GM21619 (cell line): ENCODE results near the gene TM4SF18.
"Not testable (repeated sequence)": the region's sequence is repeated elsewhere in the genome, so short reads cannot be mapped to it uniquely, and the experiment has no call there.

Experiments used
- ATAC-seq: cut with Tn5 transposase; IDR thresholded peaks from one replicate; pipeline ENCODE4 v1.9.1; 2021; ENCODE audit not compliant: unreplicated experiment

TM4SF18 gene, protein sequence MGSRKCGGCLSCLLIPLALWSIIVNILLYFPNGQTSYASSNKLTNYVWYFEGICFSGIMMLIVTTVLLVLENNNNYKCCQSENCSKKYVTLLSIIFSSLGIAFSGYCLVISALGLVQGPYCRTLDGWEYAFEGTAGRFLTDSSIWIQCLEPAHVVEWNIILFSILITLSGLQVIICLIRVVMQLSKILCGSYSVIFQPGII

DNA sequence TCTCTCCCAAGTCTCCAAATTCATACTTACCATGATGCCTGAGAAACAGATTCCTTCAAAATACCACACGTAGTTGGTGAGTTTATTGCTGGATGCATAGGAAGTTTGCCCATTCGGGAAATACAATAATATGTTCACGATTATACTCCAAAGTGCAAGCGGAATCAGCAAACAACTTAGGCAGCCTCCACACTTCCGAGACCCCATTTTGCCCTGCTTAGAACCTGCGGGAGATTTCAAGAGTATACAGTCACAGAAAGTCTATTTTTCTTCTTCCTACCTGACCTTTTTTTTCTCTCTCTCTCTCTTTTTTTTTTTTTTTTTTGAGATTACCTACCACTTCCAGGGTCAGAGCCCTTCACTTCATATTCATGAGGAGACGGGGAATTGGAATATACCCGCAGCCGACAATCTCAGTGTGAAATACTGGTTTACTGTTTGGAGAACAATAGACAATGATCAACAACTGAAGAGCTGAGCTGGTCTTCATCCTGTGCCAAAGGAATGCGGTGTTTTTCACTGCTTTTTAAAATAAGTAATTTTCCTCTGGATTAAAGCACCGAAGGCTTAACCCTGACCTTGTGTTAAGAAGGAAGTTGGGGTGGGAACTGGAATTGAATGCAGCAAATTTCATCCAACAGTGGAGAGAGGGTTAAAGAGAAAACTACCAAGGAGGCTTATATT is at the start of gene TM4SF18:
TM4SF18 (minus strand) TSS at position 461 of the 684 bp plus-strand sequence; CDS start at position 207, 254 bp downstream.
- no peak for ATAC-seq

DNA sequence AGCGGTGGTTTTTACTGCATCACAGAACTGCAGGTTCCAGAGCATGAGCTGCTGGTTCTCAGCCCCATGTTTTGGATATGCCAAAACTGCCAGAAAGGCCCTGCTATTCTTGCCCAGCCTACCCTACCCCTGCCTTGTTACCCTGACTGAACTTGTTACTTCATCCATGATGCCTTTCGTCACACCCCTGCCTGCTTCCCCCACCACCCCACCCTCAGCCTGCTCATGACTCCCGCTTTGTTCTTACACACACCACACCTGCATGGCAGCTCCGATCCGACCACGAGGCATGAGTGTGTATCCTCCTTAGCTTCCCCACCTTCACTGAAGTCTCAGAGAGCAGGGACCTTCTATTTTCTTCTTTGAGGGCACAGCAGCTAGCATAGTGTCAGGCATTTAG is 49.1 kb upstream of the TM4SF18 start:
- no peak for ATAC-seq

DNA sequence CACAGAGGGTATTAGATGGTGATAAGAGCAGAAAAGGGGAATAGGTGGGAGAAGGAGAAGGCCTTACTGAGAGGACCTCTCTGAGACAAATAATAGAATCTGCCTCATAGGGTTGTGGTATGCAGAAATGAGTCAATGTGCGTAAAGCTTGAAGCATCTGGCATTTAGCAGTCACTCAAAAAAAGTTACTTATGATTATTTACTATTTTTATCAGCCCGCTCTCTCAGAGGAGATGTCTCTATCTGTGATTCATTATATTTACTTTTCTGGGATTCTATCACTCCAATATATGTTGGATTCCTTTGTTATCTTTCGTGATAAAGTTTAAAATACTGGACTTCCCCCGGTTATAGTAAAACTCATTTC is 48.6 kb upstream of the TM4SF18 start:
- ATAC-seq: no peak

DNA sequence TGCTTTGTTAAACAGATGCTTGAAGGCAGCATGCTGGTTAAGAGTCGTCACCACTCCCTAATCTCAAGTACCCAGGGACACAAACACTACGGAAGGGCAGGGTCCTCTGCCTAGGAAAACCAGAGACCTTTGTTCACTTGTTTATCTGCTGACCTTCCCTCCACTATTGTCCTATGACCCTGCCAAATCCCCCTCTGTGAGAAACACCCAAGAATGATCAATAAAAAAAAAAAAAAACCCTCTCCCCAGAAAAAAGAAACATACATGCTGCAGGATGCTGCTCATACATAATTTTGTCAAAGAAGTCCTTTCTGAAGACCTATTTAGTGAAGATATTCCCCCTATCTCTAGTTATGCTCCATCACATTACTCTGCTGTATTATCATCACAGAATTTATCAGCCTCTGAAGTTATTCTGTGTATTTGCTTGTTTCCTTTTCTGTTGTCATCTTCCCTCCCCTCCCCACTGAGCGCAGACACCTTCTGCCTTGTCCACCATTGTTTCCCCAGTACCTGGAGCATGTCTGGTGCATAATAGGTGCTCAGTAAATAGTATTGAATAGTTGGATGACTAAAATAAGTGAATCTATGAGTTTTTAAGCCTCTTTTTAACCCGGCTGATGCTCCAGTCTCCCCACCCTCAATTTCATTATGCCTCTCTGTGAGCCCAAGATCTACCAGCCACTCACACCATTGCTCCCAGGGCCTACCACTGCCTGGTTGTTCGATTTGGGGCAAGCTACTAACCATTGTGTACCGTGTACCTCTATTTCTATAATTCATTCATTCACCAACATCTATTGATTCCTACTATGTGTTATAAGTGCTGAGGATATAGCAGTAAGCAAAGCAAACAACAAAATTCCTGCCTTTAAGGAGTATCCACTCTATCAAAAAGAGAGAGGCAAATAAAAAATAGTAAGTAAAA is 48.0 kb upstream of the TM4SF18 start:
- no peak for ATAC-seq

DNA sequence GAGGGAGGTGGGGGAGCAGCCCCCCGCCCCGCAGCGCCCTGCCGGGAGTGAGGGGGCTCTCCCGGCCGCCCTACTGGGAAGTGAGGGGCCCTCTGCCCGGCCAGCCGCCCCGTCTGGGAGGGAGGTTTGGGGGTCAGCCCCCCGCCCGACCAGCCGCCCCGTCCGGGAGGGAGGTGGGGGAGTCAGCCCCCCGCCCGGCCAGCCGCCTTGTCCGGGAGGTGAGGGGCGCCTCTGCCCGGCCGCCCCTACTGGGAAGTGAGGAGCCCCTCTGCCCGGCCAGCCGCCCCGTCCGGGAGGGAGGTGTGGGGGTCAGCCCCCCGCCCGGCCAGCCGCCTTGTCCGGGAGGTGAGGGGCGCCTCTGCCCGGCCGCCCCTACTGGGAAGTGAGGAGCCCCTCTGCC is 46.8 kb upstream of the TM4SF18 start:
- ATAC-seq: not testable (repeated sequence)

DNA sequence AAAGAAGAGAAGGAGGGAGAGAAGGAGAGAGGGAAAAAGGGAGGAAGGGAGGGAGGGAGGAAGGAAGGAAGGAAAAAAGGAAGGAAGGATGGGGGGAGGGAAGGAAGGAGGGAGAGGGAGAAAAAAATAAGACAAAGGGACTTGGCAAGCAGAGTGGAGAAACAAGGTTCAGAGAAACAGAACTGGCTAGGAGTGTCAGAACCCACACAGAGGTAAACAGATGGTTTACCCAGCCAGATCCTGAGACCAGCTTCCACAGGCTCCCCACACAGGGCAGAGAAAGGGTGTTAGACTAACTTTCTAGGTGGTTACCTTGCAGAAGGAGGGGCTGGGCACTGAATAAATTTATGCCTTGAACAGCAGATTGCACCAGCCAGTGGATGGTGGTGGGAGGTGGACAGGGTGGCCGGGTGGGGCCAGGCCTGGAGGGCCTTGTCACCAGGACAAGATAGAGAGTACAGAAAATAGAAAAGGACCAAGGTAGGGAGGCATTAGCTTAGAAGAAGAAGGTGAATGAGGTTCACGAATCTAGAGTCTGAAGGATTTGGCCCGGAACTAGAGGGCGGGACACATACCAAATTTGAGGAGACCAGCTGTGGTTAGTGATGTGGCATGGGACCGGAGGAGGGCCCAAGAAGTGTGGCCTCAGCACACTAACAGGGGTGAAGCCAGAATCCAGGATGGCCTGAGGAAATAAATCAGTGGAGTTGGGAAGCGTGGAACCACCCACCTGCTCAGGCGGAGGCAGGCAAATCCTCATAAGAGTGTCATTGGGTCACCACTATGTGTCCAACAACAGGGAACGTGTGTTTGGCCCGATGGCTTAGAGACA is 45.3 kb upstream of the TM4SF18 start:
- ATAC-seq: no peak

DNA sequence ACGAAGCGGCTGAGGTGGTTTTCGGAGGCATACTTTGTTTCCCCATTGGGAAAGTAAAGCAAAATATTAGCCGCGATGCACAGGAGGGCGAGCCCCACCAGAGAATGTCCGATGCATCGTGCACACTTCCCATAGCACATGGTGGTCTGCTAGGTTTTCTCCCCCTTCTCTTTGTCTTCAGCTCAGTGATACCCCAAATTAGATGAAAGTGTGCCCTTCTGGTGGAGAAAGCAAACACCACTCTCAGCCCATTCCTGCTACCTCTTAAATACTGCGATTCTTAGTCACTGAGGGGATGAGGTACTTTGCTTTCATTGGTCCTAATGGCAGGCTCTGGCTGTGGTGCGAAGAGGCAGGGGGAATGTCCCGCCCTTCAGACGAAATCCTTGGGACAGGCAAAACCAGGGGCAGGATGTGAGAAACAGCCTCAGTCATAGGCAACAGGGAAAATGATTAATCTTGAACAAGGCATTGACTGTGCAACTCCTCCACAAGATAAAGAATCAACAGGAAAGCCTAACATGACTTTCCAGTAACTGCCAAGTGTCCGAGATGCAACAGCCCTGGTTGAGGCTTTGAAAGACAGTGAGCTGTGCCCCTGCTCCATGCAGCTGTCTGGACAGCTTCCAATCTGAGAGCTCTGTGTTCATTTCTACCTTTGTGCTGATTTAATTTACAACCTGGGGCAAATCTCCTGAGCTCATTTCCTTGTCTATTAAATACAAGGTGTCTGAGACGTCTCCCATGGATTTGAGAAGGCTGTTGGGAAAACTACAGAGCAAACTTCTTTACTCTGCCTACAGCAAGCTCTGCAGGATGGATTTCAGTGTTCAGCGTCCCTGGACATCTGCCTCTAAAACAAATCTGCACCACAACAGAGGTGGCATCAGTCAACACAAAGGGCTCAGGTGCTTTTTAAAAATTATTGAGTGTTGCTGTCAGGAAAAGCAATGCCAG is 44.2 kb upstream of the TM4SF18 start, which contains the start of gene TM4SF1:
TM4SF1 (minus strand) TSS at position 242 of the 957 bp plus-strand sequence; CDS start at position 140, 102 bp downstream.
- no peak for ATAC-seq

DNA sequence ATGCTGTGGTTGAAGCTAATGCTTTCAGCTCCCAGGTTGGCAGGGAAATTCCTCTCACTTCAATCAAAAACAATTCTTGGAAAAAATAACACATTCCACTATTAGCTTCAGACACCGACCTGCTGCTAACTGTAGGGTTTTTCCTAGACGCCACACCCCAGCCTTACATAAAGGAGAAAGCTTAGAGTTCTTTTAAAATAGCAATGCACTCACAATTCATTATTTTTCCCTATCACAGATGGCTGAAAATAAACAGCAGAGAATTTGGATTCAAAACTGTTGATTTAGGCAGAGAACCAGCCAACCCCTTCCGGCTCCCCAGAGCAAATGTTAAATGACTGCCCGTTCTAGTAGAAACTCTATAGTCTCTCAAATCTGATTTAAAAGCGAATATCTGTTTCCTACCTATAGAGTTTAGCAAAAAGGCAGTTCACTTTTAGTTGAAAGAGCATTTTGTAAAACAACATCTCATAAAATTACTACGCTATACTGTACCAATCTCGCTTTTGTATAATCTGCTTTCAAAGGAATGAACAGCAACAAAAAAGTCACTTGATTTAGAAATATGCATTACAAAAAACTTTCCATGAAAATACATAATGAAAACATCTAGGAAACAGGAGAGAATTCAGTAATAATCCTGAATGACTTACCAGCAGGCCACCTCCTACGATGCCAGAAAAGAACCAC is 43.4 kb upstream of the TM4SF18 start:
- no peak for ATAC-seq

DNA sequence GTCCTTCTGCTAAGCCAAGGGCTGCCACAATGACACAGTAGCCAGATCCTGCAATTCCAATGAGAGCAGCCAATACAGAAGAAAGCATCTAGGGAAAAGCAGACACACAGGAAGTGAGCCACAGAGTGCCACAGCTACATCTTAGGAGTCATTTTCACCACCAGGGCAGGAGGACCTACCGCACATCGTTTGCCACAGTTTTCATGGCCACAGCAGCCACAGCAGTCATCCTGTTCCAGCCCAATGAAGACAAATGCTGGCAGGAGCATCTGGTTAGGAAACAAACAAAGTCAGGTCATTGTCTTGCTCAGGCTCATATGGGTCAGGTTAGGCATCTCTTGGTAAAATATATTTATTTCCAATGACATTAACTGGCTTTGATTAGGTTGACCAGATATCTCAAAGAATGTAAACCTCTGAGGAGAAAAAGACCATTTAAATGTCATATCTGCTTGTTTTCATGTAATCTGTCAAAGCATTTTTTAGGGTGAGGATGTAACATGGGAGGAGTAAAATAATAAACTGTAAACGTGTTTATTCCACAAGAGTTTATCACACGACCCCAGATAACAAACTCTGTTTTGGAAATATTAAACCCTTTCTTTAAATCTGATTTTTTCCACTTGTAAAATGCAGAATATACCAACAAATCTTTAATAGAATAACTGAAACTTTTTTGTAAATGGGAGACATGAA is 42.2 kb upstream of the TM4SF18 start:
- ATAC-seq: no peak

DNA sequence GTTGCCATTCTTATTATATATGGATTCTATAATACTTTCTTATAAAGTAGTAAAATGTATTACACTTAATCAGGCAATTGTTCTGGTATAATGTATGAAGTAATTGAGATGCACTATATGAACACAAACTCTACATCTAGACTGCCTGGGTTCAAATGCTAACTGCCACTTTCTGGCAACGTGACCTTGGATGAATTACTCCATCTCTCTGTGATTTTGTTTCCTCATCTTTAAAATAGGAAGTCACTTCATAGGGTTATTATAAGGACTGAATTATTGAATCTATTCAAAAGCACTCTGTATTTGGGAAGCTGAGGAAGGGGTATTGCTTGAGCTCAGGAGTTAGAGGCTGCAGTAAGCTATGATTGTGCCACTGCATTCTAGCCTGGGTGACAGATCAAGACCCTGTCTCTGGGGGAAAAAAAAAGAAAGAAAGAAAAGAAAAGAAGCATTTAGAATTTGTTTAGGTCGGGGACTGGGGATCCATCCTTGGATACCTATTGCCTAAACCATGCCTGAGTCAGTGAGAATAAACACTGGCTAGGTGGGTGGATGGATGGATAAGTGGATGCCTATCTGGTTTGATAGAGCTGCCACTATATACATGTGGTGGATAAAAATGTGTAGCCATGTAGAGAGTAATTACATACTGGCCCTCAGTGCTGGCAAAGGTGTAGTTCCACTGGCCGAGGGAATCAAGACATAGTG is 41.5 kb upstream of the TM4SF18 start:
- no peak for ATAC-seq

DNA sequence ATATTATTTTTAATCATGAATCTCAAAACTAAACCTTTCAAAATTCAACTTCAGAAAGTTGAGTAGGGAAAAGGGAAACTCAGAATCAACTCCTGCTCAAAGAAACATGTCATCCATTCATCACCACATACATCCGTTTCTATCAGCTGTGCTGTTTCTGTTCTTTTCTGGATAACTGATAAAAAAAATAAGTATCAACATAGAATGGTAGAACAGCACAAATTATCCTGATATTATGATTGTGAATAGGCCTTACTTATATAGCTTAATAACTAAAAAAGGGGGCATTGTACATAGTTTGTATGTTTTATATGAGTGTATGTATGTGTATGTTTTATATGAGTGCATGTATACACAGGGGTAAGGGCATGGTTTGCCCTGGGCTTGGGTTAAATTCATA is 41.0 kb upstream of the TM4SF18 start:
- no peak for ATAC-seq

DNA sequence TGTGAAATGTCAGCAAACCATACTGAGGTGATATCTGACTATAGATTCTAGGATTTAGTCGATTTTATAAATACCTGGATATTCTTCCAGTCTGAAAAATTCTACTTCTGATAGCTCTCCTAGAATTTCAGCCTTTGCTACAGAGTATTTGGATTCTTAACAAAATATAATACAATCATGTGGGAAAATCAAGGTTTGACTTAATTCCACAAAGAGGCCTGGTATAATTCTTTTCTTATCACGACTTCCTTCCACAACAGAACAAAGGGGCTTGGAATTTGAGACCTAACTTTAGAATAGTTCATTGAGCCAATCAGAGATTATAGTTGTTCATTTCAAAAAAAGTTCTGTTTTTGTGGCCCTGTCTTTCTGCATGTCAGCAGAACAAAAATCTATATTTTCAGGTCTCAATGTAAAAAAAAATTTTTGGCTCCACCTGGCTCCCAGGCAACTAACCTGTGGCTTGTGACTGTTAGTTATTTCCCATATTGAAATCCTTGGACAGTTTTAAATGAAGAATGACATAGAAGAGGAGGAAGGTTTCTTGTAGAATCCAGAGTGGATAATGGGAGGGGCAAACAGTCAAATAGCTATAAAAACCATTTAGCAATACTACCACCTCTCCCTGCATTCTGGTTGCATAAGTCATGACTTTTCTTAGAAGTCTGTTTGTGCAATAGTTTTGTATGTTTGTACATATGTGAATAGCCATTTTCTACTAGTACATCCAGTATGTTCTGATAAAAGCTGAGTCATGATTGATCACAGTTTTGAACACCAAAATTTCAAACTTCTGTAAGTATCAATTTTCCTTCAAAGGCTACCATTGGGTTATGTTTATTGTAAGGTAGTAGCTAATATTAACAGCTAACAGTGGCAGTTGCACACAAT is 40.0 kb upstream of the TM4SF18 start:
- no peak for ATAC-seq

DNA sequence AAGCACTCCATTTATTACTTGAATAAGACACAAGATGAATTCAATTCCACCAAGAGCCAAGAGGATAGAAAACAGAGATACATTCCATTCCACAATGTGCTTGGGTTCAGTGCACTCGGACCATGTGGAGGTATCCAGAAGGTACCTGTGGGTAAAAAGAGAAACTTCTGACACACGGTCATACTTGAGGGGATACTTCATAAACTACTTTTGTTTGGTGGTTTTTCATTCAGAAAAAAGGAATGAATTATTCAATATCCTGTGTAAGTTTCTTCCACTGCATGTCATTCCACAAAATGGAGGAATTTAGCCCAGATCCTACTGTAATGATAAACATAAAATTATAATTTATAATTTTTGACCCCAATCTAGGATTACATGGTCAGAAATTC is 38.3 kb upstream of the TM4SF18 start:
- no peak for ATAC-seq

DNA sequence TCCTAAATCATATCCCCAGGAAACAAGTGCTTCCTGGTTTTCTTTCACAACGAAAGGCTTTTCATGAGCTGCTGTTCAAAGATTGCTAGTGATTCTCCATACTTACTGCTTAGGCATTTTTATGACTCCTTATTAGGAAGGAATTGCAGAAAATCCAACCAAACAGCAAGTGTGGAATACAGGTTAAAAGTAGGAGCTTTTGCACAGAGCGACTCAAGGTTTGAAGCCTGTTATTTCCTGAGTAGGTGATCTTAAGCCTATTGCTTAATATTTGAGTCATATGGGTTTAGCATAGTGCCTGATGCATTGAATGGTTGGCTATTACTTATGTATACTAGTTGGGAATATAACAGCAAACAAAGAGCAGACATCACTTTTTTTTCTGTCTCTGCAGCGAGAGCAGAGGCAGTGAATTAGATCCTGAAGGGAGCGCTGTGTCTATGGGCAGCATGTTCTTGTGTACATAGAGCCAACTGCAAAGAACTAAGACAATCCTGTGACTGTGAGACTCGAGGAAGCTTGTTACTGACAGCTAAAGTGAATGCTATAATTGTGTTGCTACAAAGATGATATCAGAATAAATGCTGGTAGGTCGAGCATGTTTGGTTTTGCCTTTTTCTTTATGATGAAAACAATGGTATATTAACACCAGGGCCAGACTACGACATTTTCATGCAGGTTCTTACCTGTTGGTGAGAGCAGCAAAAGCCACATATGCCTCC is 37.7 kb upstream of the TM4SF18 start:
- no peak for ATAC-seq

DNA sequence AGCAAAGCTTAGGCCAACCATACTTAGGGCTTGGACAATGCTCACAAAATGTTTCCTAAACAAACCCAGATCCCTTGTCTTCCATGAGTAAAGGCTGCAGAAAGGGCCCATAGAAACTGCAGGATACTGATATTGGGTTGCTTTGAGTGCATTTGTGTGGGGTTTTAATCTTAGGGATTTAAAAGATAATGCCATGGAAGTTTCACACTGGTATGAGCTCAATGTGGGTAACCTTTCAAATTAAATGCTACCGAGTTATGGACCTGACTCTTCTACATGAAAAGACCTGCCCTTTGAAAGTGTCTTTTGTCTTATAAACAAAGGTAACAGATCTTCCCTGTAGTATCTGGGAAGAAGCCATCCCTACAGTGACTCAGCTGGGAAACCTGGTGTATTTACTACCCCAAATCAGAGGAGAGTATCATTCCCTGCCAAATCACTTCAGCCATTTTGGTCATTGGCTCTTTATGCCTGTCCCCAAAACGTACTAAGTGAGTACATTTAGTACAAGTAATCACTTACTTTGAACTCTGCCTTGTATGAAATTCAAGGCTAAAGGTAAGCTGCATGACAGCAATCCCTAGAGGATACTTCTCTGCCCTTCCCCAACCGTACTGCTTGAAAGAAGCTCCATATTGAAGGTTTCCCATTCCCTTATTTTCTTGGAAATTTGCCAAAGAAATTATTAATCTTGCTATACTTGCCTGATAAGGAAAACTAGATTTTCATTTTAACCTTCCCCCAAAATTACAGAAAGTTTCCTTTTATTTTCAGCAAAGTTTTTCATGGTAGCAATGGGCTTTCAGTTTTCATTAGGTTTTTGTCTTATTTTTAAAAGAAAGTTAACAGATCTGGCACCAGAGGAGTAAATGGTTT is 36.8 kb upstream of the TM4SF18 start:
- no peak for ATAC-seq
